ENCODE data around the gene C10orf90. TPM values are rescaled to one million over a fixed set of nuclear protein-coding genes. Genes with fewer than 3 reads are reported as not detected.

Gene C10orf90
- total RNA-seq, 2 experiments from 2014 or later: not detected

- no peaks in the 10 kb centered on the region for H3K27me3 Mint-ChIP-seq
- CTCF ChIA-PET: no interaction called here
- H3K36me3 Mint-ChIP-seq (ENCODE audit: low read depth): no peaks in the 10 kb centered on the region
- H3K27ac Mint-ChIP-seq: no peak overlapping the region
- H3K4me1 Mint-ChIP-seq: no peaks in the 10 kb centered on the region
- H3K4me3 Mint-ChIP-seq: no peak overlapping the region
- DNase-seq: no peak
- no peaks in the 10 kb centered on the region for H3K9me3 Mint-ChIP-seq
- POLR2A ChIA-PET: no interaction called here
Observed at GRCh38 chr10:126527645-126528314, 142.7 kb downstream of the C10orf90 start.

GRCh38 chr10:126525326-126525725, 145.2 kb downstream of the C10orf90 start:
- Mint-ChIP-seq H3K4me3 (no peak overlapping the region), H3K36me3 (ENCODE audit: low read depth) (no peaks in the 10 kb centered on the region), H3K27me3 (no peaks in the 10 kb centered on the region), H3K4me1 (no peaks in the 10 kb centered on the region), H3K27ac (no peak overlapping the region), H3K9me3 (no peaks in the 10 kb centered on the region)
- CTCF ChIA-PET: no interaction called here
- POLR2A ChIA-PET: no interaction called here
- DNase-seq: no peak

- Mint-ChIP-seq H3K9me3 (no peaks in the 10 kb centered on the region), H3K36me3 (ENCODE audit: low read depth) (no peaks in the 10 kb centered on the region), H3K4me1 (no peaks in the 10 kb centered on the region), H3K4me3 (no peak overlapping the region), H3K27me3 (no peaks in the 10 kb centered on the region), H3K27ac (no peak overlapping the region)
- CTCF ChIA-PET: no interaction called here
- POLR2A ChIA-PET: no interaction called here
- DNase-seq: no peak
Observed at GRCh38 chr10:126524526-126524925, 146.0 kb downstream of the C10orf90 start.

GRCh38 chr10:126523071-126523470, 147.4 kb downstream of the C10orf90 start:
- no peak for DNase-seq
- Mint-ChIP-seq H3K9me3 (no peaks in the 10 kb centered on the region), H3K4me3 (no peak overlapping the region), H3K27me3 (no peaks in the 10 kb centered on the region), H3K27ac (no peak overlapping the region), H3K36me3 (ENCODE audit: low read depth) (no peaks in the 10 kb centered on the region), H3K4me1 (no peaks in the 10 kb centered on the region)
- ChIA-PET CTCF (no interaction called here), POLR2A (no interaction called here)

- DNase-seq: no peak
- Mint-ChIP-seq H3K4me1 (no peaks in the 10 kb centered on the region), H3K9me3 (no peaks in the 10 kb centered on the region), H3K27ac (no peak overlapping the region), H3K27me3 (no peaks in the 10 kb centered on the region), H3K4me3 (no peak overlapping the region), H3K36me3 (ENCODE audit: low read depth) (no peaks in the 10 kb centered on the region)
- POLR2A ChIA-PET: no interaction called here
- CTCF ChIA-PET: no interaction called here
Observed at GRCh38 chr10:126521399-126521798, 149.1 kb downstream of the C10orf90 start.

- CTCF ChIA-PET: no interaction called here
- no peak overlapping the region for H3K4me3 Mint-ChIP-seq
- H3K36me3 Mint-ChIP-seq (ENCODE audit: low read depth): no peaks in the 10 kb centered on the region
- no peak for DNase-seq
- H3K4me1 Mint-ChIP-seq: no peaks in the 10 kb centered on the region
- H3K9me3 Mint-ChIP-seq: no peaks in the 10 kb centered on the region
- H3K27me3 Mint-ChIP-seq: no peaks in the 10 kb centered on the region
- POLR2A ChIA-PET: no interaction called here
- H3K27ac Mint-ChIP-seq: no peak overlapping the region
Observed at GRCh38 chr10:126520751-126521317, 149.7 kb downstream of the C10orf90 start.

GRCh38 chr10:126519992-126520391, 150.5 kb downstream of the C10orf90 start:
- Mint-ChIP-seq H3K4me1 (no peaks in the 10 kb centered on the region), H3K27ac (no peak overlapping the region), H3K4me3 (no peak overlapping the region), H3K9me3 (no peaks in the 10 kb centered on the region), H3K27me3 (no peaks in the 10 kb centered on the region), H3K36me3 (ENCODE audit: low read depth) (no peaks in the 10 kb centered on the region)
- DNase-seq: no peak
- POLR2A ChIA-PET: no interaction called here
- CTCF ChIA-PET: no interaction called here

GRCh38 chr10:126519185-126519584, 151.3 kb downstream of the C10orf90 start:
- POLR2A ChIA-PET: no interaction called here
- Mint-ChIP-seq H3K9me3 (no peaks in the 10 kb centered on the region), H3K36me3 (ENCODE audit: low read depth) (no peaks in the 10 kb centered on the region), H3K27ac (no peak overlapping the region), H3K4me1 (no peaks in the 10 kb centered on the region), H3K4me3 (no peak overlapping the region), H3K27me3 (no peaks in the 10 kb centered on the region)
- CTCF ChIA-PET: no interaction called here
- no peak for DNase-seq

- Mint-ChIP-seq H3K9me3 (no peaks in the 10 kb centered on the region), H3K36me3 (ENCODE audit: low read depth) (no peaks in the 10 kb centered on the region), H3K27ac (no peak overlapping the region), H3K4me1 (no peaks in the 10 kb centered on the region), H3K27me3 (no peaks in the 10 kb centered on the region), H3K4me3 (no peak overlapping the region)
- POLR2A ChIA-PET: no interaction called here
- CTCF ChIA-PET: no interaction called here
- DNase-seq: no peak
Observed at GRCh38 chr10:126518218-126519080, 152.0 kb downstream of the C10orf90 start.

GRCh38 chr10:126516515-126516914, 154.0 kb downstream of the C10orf90 start:
- no peaks in the 10 kb centered on the region for H3K9me3 Mint-ChIP-seq
- no peak overlapping the region for H3K27ac Mint-ChIP-seq
- CTCF ChIA-PET: no interaction called here

GRCh38 chr10:126511917-126512479, 158.5 kb downstream of the C10orf90 start:
- POLR2A ChIA-PET: no interaction called here
- H3K27ac Mint-ChIP-seq: no peak overlapping the region
- H3K27me3 Mint-ChIP-seq: no peaks in the 10 kb centered on the region

More at GRCh38 chr10:126516515-126516914, 154.0 kb downstream of the C10orf90 start:
- POLR2A ChIA-PET: no interaction called here
- DNase-seq: no peak
- Mint-ChIP-seq H3K4me3 (no peak overlapping the region), H3K27me3 (no peaks in the 10 kb centered on the region), H3K36me3 (ENCODE audit: low read depth) (no peaks in the 10 kb centered on the region), H3K4me1 (no peaks in the 10 kb centered on the region)

GRCh38 chr10:126509182-126509581, 161.3 kb downstream of the C10orf90 start:
- Mint-ChIP-seq H3K27ac (no peak overlapping the region), H3K36me3 (ENCODE audit: low read depth) (no peaks in the 10 kb centered on the region), H3K27me3 (no peaks in the 10 kb centered on the region), H3K4me1 (no peaks in the 10 kb centered on the region), H3K4me3 (no peak overlapping the region), H3K9me3 (no peaks in the 10 kb centered on the region)
- no peak for DNase-seq
- ChIA-PET POLR2A (no interaction called here), CTCF (no interaction called here)

More at GRCh38 chr10:126511917-126512479, 158.5 kb downstream of the C10orf90 start:
- Mint-ChIP-seq H3K4me1 (no peaks in the 10 kb centered on the region), H3K4me3 (no peak overlapping the region), H3K9me3 (no peaks in the 10 kb centered on the region), H3K36me3 (ENCODE audit: low read depth) (no peaks in the 10 kb centered on the region)
- no peak for DNase-seq
- CTCF ChIA-PET: no interaction called here

- Mint-ChIP-seq H3K27ac (no peak overlapping the region), H3K36me3 (ENCODE audit: low read depth) (no peaks in the 10 kb centered on the region), H3K9me3 (no peaks in the 10 kb centered on the region), H3K27me3 (no peaks in the 10 kb centered on the region), H3K4me3 (no peak overlapping the region), H3K4me1 (no peaks in the 10 kb centered on the region)
- CTCF ChIA-PET: no interaction called here
- POLR2A ChIA-PET: no interaction called here
- no peak for DNase-seq
Observed at GRCh38 chr10:126508535-126509040, 161.9 kb downstream of the C10orf90 start.
